ENCODE data around the gene CNTLN. TPM values are rescaled to one million over a fixed set of nuclear protein-coding genes. Genes with fewer than 3 reads are reported as not detected.

Gene CNTLN
- total and polyA plus RNA-seq, 2 donors (not counting 1 experiment from before 2014, with no cell fraction given) = 9.1 to 13.0 TPM

DNA sequence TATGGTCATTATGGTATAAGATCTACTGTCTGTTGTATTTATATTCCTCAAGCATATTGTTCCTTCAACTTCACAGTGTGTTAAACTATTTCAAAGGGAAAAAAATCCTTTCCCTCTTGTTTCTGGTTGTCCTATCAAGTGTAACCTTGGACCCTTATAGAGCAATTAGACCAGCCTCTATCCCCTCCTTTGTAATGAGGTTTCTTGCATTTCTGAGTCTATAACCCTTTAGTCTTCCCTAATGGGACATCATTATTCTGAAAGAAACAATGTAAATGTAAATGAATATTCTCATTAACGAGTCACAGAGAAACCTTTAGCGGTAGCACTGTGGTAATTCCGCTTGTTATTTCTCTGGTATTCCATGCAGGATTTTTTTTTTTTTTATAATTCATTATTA, 197.3 kb downstream of the CNTLN start:
- H3K79me2 ChIP-seq (ENCODE audit: control insufficient read depth, insufficient read depth, low read length) = no peaks in the 10 kb centered on the region
- no peaks in the 10 kb centered on the region for H3K9me3 ChIP-seq (ENCODE audit: control insufficient read depth, insufficient read depth, low read depth, low read length)
- no peaks in the 10 kb centered on the region for H4K20me1 ChIP-seq (ENCODE audit: control insufficient read depth, extremely low read depth, insufficient read depth, low read length)
- no peaks in the 10 kb centered on the region for H3K36me3 ChIP-seq (ENCODE audit: control insufficient read depth, insufficient read depth, low read length)
- no peak overlapping the region for H3K9ac ChIP-seq (ENCODE audit: insufficient read depth, low read length)
- no peaks in the 10 kb centered on the region for H3K27me3 ChIP-seq (ENCODE audit: control insufficient read depth, insufficient read depth, low read length)
- no peak overlapping the region for H3K27ac ChIP-seq (ENCODE audit: insufficient read depth, low read length)
- TF ChIP-seq CTCF (conservative IDR thresholded peaks at IDR 0.05 in 1 of 2, IDR thresholded peaks at IDR 0.05 in 1 of 2; ENCODE audit: low read depth in 1 of 2, low read length in 2 of 2) (no peak), EZH2 (IDR thresholded peaks at IDR 0.05; ENCODE audit: low read length, missing control alignments) (no peak)
- no peaks in the 10 kb centered on the region for H3K4me1 ChIP-seq (ENCODE audit: control insufficient read depth, extremely low read depth, insufficient read depth, low read length)
- H3K4me2 ChIP-seq (ENCODE audit: extremely low read depth, insufficient read depth, low read length) = no peak overlapping the region
- DNase-seq (ENCODE audit: low read depth in 2 of 2) = no peak
- H2AFZ ChIP-seq (ENCODE audit: low read length) = no peak overlapping the region
- H3K4me3 ChIP-seq (replicated peaks in 1 of 4; ENCODE audit: control extremely low read depth in 1 of 4, insufficient read depth in 1 of 4, low read depth in 3 of 4, low read length in 4 of 4) = no peak overlapping the region

GRCh38 chr9:17339156-17339555, 204.3 kb downstream of the CNTLN start:
- no peak overlapping the region for H3K27ac ChIP-seq (ENCODE audit: insufficient read depth, low read length)
- H2AFZ ChIP-seq (ENCODE audit: low read length) = no peak overlapping the region
- DNase-seq (ENCODE audit: low read depth in 2 of 2) = no peak

DNA sequence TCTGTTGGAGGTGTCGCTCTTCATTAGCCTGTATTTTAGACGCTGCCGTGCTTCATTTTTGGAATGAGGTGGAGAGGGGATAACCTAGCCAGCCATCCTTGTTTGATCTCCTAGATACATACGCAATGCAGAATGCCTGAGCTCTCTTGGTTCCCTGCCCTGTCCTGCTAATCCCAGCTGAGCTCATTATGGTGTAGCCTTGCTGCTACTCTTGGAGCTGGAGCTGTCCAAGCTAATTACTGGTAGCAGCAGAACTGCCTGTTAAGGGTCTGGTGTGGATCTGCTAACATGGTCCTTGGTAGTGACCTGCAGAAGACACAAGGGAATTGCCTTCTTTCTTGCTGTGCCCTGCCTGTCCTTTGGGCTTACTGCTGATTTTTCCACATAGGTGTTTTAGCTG, 207.9 kb downstream of the CNTLN start:
- H3K4me3 ChIP-seq (replicated peaks in 1 of 4; ENCODE audit: control extremely low read depth in 1 of 4, insufficient read depth in 1 of 4, low read depth in 3 of 4, low read length in 4 of 4) = no peak overlapping the region
- H3K9me3 ChIP-seq (ENCODE audit: control insufficient read depth, insufficient read depth, low read depth, low read length) = no peaks in the 10 kb centered on the region
- H3K79me2 ChIP-seq (ENCODE audit: control insufficient read depth, insufficient read depth, low read length) = no peaks in the 10 kb centered on the region
- no peak for TF ChIP-seq CTCF (conservative IDR thresholded peaks at IDR 0.05 in 1 of 2, IDR thresholded peaks at IDR 0.05 in 1 of 2; ENCODE audit: low read depth in 1 of 2, low read length in 2 of 2)
- TF ChIP-seq EZH2 (IDR thresholded peaks at IDR 0.05; ENCODE audit: low read length, missing control alignments) = no peak
- H3K4me2 ChIP-seq (ENCODE audit: extremely low read depth, insufficient read depth, low read length) = no peak overlapping the region
- H3K27me3 ChIP-seq (ENCODE audit: control insufficient read depth, insufficient read depth, low read length) = no peaks in the 10 kb centered on the region
- H3K36me3 ChIP-seq (ENCODE audit: control insufficient read depth, insufficient read depth, low read length) = no peaks in the 10 kb centered on the region
- H4K20me1 ChIP-seq (ENCODE audit: control insufficient read depth, extremely low read depth, insufficient read depth, low read length) = no peaks in the 10 kb centered on the region
- DNase-seq (ENCODE audit: low read depth in 2 of 2) = no peak
- H3K9ac ChIP-seq (ENCODE audit: insufficient read depth, low read length) = no peak overlapping the region
- H3K27ac ChIP-seq (ENCODE audit: insufficient read depth, low read length) = no peak overlapping the region
- no peak overlapping the region for H2AFZ ChIP-seq (ENCODE audit: low read length)
- no peaks in the 10 kb centered on the region for H3K4me1 ChIP-seq (ENCODE audit: control insufficient read depth, extremely low read depth, insufficient read depth, low read length)

More at GRCh38 chr9:17339156-17339555, 204.3 kb downstream of the CNTLN start:
- Histone ChIP-seq H3K36me3 (ENCODE audit: control insufficient read depth, insufficient read depth, low read length) (no peaks in the 10 kb centered on the region), H4K20me1 (ENCODE audit: control insufficient read depth, extremely low read depth, insufficient read depth, low read length) (no peaks in the 10 kb centered on the region), H3K4me2 (ENCODE audit: extremely low read depth, insufficient read depth, low read length) (no peak overlapping the region), H3K4me3 (replicated peaks in 1 of 4; ENCODE audit: control extremely low read depth in 1 of 4, insufficient read depth in 1 of 4, low read depth in 3 of 4, low read length in 4 of 4) (no peak overlapping the region), H3K9ac (ENCODE audit: insufficient read depth, low read length) (no peak overlapping the region), H3K79me2 (ENCODE audit: control insufficient read depth, insufficient read depth, low read length) (no peaks in the 10 kb centered on the region), H3K9me3 (ENCODE audit: control insufficient read depth, insufficient read depth, low read depth, low read length) (no peaks in the 10 kb centered on the region), H3K4me1 (ENCODE audit: control insufficient read depth, extremely low read depth, insufficient read depth, low read length) (no peaks in the 10 kb centered on the region), H3K27me3 (ENCODE audit: control insufficient read depth, insufficient read depth, low read length) (no peaks in the 10 kb centered on the region)
- no peak for TF ChIP-seq CTCF (conservative IDR thresholded peaks at IDR 0.05 in 1 of 2, IDR thresholded peaks at IDR 0.05 in 1 of 2; ENCODE audit: low read depth in 1 of 2, low read length in 2 of 2)
- TF ChIP-seq EZH2 (IDR thresholded peaks at IDR 0.05; ENCODE audit: low read length, missing control alignments) = no peak
